CD1c-positive myeloid dendritic cell (primary cell): ENCODE measurements around the gene PTPRN2.

ENCODE experiments used
- DNase-seq: peaks from one replicate; pipeline ENCODE4 v3.0.0-alpha.2; 2016; ENCODE audit errors: extremely low spot score

Gene PTPRN2

DNA sequence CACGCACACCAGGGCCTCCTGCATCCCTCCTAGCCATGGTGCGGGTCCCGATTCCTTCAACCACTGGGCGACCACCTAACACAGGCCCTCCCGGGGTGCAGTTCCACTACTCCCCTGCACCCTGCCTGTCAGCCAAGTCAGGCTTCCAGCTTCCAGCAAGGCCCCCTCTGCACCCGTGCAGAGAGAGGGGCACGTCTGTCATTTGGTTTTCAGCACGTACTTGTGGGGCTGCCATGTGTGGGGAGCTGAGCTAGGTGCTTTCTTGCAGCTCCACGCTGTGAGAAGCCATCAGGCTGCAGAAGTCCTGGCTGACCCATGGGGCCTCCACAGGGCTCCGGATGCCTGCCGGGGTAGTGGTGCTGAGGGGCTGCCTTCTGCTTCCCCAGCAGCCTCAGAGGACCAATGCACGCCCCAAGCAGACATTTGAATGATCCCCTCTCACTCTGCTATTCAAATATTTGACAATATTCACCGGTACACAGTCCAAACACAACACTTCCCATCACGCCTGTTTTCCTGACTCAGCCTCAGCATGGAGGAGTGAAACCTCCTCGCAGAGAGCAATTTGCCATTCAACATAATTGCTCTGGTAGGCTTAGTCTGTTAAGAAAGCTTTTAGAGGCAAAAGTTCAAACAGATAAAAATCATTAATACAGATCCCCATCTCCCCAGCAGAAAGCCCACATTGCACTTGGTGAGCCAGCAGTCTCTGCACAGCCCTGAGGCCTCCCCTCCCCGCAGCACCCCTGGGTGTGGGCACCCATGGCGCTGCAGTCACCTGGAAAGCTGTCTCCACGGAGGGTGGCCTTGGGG is 449.9 kb downstream of the PTPRN2 start:
- no peak for DNase-seq

DNA sequence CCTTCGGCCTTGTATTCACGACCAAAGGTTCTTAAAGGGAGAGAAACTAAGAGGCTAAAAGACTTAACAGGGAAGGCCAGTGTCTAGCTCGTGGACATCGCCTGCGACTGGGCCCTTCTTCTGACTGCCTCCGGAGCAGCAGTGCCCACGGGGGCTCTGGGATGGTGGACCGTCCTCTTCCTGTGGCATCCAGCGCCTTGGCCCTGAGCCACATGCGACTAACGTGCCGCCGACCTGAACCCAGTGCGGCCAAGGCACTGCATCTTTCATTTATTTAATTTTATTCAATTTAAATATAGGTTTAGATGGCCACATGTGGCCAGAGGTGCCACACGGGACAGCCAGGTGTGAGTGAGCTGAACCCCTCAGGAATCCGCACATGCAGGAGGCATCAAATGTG is 451.7 kb downstream of the PTPRN2 start:
- DNase-seq = no peak

DNA sequence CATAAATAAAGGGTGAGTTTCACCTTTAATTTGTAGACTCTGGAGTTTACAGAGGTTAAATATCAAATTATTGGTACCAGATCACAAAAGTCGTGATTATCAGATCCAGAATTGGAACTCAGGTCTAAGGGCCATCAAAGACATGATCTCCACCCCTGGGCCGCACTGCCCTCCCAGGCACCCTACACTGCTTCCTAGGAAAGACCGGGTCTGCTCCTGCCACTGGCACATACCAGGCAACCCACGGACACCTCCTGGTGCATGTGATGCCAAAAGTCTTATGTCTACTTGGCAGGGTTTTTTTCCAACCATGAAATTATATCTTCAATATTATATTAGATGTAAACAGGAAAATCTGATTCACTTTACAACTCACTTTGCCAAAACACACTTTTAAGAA is 452.8 kb downstream of the PTPRN2 start:
- no peak for DNase-seq

DNA sequence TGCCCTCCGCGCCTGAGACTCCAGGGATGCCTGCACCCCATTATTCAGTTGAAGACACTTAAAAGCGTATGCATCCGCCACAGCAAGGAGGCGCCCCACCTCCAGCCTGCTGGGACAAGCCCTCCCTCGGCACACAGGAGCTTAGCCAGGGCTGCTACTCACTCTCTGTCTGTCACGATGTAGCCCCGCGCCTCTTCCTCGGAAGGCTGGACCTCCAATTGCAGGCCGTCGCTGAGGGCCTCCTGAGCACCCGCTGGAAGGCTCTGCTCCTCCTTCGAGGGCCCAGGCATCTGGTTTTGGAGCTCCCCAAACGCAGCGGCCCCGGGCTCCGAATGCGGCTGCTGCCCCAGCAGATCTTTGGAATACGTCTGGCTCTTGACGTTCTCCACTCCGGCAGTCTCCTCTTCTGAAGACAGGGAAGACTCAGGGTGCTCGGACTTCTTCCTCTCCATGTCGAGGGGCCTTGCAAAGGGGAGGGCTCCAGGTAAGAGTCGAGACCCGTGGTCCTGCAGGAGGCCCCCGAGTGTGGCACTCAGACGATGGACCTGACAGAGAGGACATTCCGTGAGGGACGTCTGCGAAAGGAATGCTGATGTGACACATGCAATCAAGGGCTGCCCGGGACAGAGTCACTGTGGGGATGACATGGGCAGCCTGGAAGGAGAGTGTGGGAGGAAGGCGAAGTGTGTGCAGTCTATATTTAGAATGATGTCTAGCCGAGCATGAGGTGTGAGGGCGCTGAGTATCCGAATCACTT is 453.9 kb downstream of the PTPRN2 start:
- no peak for DNase-seq

DNA sequence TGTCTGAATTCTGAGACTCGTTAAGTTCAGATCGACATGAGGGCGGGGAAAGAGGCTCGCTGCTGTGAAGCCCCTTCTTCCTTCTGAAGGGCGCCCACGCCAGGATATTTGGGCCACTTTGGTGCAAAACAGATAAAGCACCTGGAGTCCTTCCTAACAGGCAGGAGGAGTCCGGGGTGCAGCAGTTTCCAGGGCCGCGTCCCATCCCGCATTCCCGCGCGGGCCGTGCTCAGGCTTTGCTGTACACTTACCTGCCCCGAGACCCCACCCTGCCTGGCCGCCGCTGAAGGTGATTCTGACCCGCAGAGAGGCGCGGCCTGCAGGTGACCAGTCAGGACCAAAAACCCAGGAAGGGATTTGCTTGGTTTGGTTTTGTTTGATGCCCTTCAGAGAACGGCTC is 454.6 kb downstream of the PTPRN2 start:
- DNase-seq = no peak

DNA sequence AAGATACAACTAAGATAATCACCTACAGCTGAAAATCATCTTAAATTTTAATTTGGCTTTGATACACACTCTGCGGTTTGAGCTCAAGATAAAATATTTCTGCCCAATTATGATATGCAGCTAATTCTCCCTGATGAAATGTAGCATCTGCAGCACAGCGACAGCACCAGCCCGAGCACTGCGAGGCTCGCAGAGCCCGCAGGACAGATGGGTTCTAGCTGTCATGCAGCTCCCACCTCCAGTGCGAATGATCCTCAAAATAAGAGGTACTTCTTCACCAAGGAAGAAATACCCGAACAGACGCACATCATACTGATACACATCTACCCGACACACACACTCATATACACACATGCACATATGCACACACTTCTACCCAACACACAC is 457.6 kb downstream of the PTPRN2 start:
- no peak for DNase-seq

DNA sequence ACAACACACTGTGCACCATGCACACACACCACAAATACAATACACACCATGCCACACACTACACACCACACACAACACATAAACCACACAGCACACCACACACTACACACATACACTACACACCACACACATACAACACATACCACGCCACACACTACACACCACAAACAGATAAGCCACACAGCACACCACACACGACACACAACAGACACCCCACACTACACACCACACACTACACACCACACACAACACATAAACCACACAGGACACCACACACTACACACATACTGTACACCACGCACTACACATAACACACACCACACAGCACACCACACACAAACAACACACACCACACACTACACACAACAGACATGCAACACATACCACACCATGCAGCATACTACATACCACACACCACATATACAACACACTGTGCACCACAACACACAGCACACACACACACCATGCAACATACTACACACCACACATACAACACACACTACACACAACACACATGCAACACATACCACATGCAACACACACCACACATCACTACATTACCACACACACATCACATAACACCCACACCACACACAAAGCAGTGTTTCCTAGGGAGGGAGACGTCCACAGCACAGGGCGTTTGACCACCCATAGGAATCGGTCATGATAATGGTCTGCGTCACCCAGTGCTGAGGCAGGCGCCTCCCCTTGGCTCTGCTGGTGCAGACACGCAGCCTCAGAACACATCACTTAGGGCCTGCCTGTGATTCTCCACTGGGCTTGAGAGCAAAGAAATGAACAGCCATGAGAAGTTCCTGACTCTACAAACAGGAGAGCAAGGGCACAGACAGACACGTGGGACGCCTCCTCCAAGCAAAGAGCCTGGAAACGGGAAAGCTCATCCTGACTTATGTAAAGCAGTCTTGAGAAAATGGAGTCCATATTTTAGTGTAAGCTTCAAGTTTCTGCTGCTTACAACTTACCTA is 458.3 kb downstream of the PTPRN2 start:
- DNase-seq = no peak

DNA sequence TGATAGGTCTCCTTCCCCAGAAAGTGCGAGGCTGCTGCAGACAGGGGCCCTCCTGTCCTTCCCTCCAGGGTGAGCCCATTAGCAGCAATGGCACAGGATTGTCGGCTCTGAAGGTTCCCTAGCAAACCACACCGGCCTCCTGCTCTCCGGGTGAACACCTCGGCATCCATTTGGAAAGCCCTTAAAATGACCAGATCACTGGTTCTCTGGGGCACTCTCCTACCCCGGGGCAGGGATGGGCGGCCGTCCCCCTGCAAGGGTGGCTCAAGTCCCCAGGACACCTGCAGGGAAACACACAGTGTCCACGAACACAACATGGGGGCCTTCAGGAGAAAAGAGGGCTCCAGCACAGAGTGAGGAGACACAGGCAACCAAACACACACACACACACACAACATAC is 459.1 kb downstream of the PTPRN2 start:
- DNase-seq = no peak

DNA sequence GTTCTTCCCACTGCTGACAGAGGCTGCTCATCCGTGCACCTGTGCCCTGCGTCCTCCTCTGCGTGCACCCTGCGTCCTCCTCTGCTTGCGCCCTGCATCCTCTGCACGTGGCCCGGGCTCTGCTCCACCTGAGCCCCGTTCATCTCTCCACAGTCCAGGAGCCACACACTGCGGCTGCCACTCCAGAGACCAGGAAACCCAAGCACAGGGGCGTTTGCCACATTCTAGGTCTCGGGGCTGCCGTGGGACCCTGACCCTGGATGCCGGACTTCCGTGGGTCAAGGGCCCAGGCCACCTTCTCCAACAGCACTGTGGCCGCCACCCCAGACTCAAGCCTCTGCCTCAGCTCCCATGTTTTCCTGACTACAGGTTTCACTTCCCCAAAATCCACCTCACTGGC is 460.4 kb downstream of the PTPRN2 start:
- DNase-seq = no peak

DNA sequence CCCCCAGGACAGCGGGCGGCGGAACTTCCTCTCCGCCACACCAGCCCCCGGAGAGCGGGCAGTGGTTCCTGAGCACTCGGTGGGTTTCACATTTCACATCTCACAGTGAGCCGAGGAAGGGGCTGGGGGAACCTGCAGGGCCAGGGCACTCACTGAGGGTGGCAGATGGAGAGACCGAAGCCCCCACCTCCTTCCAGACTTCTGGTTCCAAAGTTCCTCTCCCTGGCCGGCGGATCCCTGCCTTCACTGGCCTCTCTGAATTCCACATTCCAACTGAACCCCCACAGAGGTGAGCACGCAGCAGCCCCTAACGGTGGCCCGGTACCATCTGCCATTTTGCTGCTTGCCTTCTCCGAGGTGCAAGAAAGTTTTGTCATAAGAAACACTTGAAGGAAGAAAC is 461.0 kb downstream of the PTPRN2 start:
- no peak for DNase-seq

DNA sequence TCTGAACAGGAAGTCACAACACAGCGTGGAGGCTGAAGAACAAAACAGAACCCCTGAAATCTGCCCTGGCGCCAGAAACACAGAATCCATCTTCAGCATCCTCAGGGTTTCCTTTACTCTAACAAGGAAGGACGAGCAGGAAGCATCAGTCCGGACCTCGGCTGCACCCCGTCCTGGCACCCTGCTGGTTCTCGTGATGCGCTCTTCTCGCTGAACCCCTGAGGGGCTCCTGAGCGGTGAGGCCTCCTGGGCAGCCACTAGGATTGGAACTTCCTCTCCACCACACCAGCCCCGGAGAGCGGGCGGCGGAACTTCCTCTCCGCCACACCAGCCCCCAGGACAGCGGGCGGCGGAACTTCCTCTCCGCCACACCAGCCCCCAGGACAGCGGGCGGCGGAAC is 461.9 kb downstream of the PTPRN2 start:
- DNase-seq = no peak

DNA sequence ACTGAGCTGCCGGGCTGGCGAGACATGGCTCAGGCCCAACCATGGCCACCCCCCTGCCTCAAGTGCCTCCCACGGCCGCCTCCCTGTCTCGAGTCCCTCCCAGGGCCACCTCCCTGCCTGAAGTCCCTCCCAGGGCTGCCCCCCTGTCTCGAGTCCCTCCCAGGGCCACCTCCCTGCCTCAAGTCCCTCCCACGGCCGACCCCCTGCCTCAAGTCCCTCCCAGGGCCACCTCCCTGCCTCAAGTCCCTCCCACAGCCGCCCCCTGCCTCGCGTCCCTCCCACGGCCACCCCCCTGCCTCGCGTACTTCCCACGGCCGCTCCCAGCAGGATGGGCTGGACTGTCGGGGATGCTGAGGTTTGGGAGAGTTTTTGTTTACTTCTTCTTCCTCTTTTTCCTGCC is 462.5 kb downstream of the PTPRN2 start:
- DNase-seq = no peak

DNA sequence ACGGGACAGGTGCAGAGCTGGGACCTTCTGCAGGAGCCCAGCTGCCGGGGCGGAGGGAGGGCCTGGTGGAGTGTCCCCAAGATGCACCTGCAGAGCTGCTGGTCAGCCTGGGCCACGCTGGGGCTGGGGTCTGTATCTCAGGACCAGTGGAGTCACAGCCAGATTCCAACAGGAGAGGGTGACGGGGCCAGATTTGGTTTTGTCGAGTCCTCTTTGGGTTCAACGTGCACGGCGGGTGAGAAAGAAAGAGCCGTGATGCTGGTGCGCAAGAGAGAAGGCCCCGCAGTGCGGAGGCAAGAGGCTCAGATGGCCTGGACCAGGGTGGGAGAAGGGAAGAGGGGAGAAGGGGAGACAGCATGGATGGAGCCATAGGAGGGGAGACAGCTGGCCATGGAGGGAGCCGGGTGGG is 462.9 kb downstream of the PTPRN2 start:
- no peak for DNase-seq

DNA sequence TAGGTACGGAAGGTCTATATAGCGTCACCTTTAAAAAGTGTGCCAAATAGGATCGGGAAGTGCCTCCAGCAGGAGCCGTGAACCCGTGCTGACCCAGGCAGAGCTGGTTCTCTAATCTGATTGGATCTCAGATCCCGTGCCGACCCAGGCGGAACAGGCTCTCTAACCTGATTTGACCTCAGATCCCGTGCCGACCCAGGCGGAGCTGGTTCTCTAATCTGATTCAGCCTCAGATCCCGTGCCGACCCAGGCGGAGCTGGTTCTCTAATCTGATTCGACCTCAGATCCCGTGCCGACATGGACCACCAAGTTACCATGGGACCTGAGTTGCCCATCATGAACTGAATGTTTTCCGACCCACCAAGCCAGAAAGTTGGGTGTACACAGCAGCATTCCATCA is 463.9 kb downstream of the PTPRN2 start:
- no peak for DNase-seq

DNA sequence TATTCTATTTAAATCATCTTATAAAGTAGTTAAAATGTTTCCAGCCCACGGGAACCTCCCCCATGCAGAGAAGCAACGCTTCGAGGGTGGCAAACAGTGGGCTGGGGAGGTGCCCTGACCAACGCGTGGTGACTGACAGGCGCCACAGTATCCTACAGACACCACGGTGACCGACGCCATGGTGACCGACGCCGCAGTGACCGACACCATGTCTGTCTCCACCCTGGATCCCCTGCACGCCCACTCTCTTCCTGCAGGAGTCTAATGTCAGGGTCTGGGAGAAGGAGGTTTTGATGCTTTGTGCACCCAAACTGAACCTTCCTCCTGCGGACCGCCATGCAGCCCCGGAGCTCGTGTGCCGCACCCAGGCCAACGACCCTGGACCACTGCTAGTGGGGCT is 464.4 kb downstream of the PTPRN2 start:
- no peak for DNase-seq

DNA sequence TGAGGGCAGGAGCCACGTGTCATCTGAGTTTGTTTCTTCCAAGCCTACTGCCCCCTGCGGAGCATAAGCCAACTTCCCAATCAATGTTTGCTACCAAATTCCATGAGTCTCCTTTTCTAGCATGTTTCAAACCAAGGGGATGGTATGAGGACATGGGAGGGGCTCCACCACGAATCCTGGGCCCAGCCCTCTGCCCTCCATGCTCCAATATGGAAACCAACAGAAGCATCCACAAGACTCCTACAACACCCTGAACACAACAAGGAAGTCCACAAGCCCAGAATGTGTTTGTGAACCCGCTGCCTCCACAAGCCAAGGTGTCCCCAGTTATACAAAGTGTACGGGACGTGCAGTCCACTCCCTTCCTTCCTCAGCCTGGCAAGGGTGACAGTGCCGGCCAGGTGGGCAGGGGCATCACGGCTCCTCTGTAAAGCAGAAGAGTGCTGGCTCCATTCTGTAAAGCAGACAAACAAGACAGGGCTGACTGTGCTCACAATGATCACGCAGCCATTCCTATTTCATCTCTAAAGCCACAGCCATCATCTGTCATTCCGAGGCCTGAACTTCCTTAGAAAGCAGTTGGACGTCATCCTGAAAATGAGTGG is 466.1 kb downstream of the PTPRN2 start:
- DNase-seq = no peak

DNA sequence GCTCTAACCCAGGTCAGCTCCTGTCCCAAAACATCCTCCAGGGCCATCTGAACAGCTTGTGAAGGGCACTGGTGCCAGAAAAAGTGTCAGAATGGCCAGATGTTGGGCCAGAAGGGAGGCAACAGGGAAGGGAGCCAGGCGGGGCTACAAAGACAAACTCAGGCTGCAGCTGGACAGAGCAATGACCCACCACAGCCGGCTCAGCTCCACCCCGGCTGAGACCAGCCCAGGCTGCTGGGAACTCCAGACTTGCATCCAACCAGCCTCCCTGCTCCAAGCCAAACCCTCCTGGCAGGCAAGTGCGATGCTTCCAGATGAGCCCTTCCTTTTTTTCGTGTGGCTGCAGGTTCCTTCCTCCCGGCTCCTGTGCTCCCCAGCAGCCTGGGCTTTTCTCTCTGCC is 466.9 kb downstream of the PTPRN2 start:
- no peak for DNase-seq

DNA sequence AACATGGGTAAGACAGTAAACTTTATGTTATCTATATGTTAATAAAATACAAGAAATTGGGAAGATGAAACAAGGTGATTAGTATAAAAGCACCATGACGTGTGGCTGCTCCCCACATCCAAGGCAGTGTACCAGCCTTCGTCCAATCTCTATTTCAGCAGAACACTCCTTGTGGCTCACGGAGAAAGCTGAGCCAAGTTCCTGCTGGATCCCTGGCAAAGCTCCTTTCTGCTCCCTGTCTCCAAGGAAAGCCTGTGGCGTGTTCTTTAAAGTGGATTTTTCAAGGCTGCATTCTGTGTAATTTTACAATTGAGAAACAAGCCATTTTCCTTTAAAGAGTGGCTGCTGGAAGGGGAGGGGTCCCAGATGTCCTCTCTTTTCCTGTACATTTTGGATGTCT is 467.3 kb downstream of the PTPRN2 start:
- no peak for DNase-seq

DNA sequence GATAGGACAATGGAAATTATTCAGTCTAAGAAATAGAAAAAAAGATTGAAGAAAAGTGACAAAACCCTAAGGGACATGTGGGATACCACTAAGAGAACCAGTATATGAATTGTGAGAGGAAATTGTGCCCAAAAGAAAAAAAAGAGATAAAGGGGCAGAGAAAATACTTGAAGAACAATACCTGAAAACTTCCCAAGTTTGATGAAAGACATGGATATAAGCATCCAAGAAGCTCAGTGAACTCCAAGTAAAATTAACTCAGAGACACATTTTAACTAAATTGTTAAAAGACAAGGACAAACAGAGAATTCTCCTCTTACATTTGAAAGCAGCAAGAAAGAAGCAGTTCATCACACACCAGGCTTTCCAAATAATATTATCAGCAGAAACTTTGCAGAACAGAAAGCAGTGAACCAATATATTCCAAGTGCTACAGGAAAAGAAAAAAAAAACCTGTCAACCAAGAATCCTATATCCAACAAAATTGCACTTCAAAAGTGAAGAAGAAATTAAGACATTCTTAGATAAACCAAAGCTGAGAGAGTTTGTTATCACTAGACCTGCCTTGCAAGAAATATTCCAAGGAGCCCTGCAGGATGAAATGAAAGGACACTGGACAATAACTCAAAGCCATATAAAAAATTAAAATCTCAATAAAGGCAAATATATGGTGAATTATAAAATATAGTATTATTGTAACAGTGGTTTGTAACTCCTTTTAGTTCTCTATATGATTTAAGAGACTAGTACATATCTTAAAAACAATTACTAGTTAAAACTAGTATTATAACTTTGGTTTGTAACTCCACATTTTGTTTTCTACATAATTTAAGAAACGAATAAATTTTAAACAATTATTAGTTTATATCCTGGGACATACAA is 470.0 kb downstream of the PTPRN2 start:
- no peak for DNase-seq

DNA sequence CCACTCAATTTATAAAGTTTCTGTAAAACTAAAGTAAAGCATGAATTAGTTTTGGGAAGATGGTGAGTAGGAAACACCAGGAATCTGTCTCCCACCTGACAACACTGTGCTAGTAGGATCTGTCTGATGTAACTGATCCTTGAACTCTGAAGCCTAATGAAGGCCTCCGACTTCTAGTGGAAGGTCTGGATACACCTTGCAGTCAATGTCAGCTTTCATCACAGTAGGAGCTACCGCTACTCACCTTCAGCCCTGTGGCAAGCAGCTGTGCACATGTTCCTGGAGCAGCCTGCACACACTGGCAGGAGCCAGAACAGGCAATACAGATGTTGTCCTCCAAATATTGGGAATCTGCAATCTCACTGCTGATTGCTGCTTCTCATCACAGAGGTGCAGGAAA is 471.4 kb downstream of the PTPRN2 start:
- no peak for DNase-seq
